OCI-LY7 (cell line): Measurements from ENCODE around the gene PRKG1. TPM values are rescaled to one million over a fixed set of nuclear protein-coding genes. Genes with fewer than 3 reads are reported as not detected.
"Not testable (repeated sequence)": the region's sequence is repeated elsewhere in the genome, so short reads cannot be mapped to it uniquely, and the experiment has no call there.

Source experiments
- BruUV-seq: library from RNA; stranded (reverse); fragments of 400-500 nt; replicated peaks from 2 replicates; lab custom pipeline; 2021; lab: Mats Ljungman, UMichigan
- CTCF ChIA-PET: fragments of 300-600 bp; sonication (Branson Sonifier 250); formaldehyde crosslinking; loops from one replicate; lab custom pipeline; 2022; ENCODE audit warnings: antibody characterized with exemption; ENCODE audit not compliant: unreplicated experiment; lab: Charles Lee
- POLR2A ChIA-PET: fragments of 300-600 bp; sonication (Branson Sonifier 250); formaldehyde crosslinking; loops from one replicate; lab custom pipeline; 2022; ENCODE audit warnings: antibody characterized with exemption; lab: Charles Lee
- DNase-seq: peaks from one replicate; pipeline ENCODE4 v3.0.0-alpha.2; 2015; ENCODE audit warnings: low spot score
- H2AFZ ChIP-seq: fragments of 200-600 bp; sonication (generic), shearing (Covaris generic); 2 replicates; pipeline ENCODE4 v1.6.1; 2014; ENCODE audit warnings: mild to moderate bottlenecking, antibody characterized with exemption, low read length, moderate library complexity
- H3K27ac ChIP-seq: fragments of 200-600 bp; sonication (generic); 2 replicates; pipeline ENCODE4 v1.5.1; 2014; ENCODE audit warnings: mixed run types, low read depth, mild to moderate bottlenecking, moderate library complexity, low read length, inconsistent platforms; ENCODE audit not compliant: poor library complexity, severe bottlenecking
- H3K36me3 ChIP-seq: fragments of 200-600 bp; sonication (generic); 2 replicates; pipeline ENCODE4 v1.6.1; 2014; ENCODE audit warnings: mild to moderate bottlenecking, antibody characterized with exemption, low read length, moderate library complexity, mixed read lengths; ENCODE audit not compliant: insufficient read depth
- H3K4me1 ChIP-seq: fragments of 200-600 bp; sonication (generic); 2 replicates; pipeline ENCODE4 v1.5.1; 2014; ENCODE audit warnings: mild to moderate bottlenecking, low read length; ENCODE audit not compliant: insufficient read depth, poor library complexity, severe bottlenecking
- H3K4me2 ChIP-seq: fragments of 200-600 bp; sonication (generic); 2 replicates; pipeline ENCODE4 v1.6.1; 2014; ENCODE audit warnings: mild to moderate bottlenecking, low read length
- H3K4me3 ChIP-seq: fragments of 200-600 bp; sonication (generic); 2 replicates; pipeline ENCODE4 v1.5.1; 2014; ENCODE audit warnings: mild to moderate bottlenecking, low read depth, low read length; ENCODE audit not compliant: poor library complexity, severe bottlenecking
- H3K79me2 ChIP-seq: fragments of 200-600 bp; sonication (generic); 2 replicates; pipeline ENCODE4 v1.6.1; 2016; ENCODE audit warnings: low read depth, mild to moderate bottlenecking, low read length, moderate library complexity, mixed read lengths; ENCODE audit not compliant: insufficient read depth
- H3K9me2 ChIP-seq: fragments of 200-600 bp; sonication (generic); 2 replicates; pipeline ENCODE4 v1.6.1; 2016; ENCODE audit warnings: mild to moderate bottlenecking, low read length, mixed read lengths; ENCODE audit not compliant: insufficient read depth
- H3K9me3 ChIP-seq: fragments of 200-600 bp; sonication (generic); 2 replicates; pipeline ENCODE4 v1.6.1; 2014; ENCODE audit warnings: mild to moderate bottlenecking, mixed run types, low read length, mixed read lengths
- H4K20me1 ChIP-seq: fragments of 200-600 bp; sonication (generic); 2 replicates; pipeline ENCODE4 v1.6.1; 2014; ENCODE audit warnings: mild to moderate bottlenecking, antibody characterized with exemption, low read length, moderate library complexity, mixed read lengths; ENCODE audit not compliant: insufficient read depth
- CTCF ChIP-seq: fragments of 200-600 bp; sonication (generic); conservative IDR thresholded peaks from 2 replicates; pipeline ENCODE4 v1.5.1; 2014; ENCODE audit warnings: mild to moderate bottlenecking, antibody characterized with exemption, low read length, moderate library complexity, mixed read lengths
- EZH2phosphoT487 ChIP-seq: fragments of 200-600 bp; sonication (generic); IDR thresholded peaks from 2 replicates; pipeline ENCODE4 v1.6.1; 2018; ENCODE audit warnings: low read depth, borderline replicate concordance, mild to moderate bottlenecking, mixed run types, antibody characterized with exemption, low read length, moderate library complexity, mixed read lengths
- intact Hi-C: fragments of 100-400 bp; cut with micrococcal nuclease; formaldehyde crosslinking; loops from one replicate; pipeline ENCODE4 v1.10.0; 2022; ENCODE audit not compliant: unreplicated experiment
- total RNA-seq, 2 experiments: library from RNA; depleted of rRNA in 1 of 2; stranded (reverse); fragments of >200 nt in 1 of 2; shearing (Covaris generic) in 1 of 2; gene quantifications; 2 replicates each; pipeline ENCODE4 v1.2.3, GENCODE V29; 2014 to 2022

PRKG1 gene
- total RNA-seq, 2 experiments from 2014 or later, result not detected

GRCh38 chr10:51272555-51272954, 198.3 kb downstream of the PRKG1 start:
- Histone ChIP-seq H3K27ac (no peak overlapping the region), H3K4me3 (no peak overlapping the region), H2AFZ (no peak overlapping the region), H3K79me2 (no peaks in the 10 kb centered on the region), H3K9me2 (no peaks in the 10 kb centered on the region), H3K4me1 (no peaks in the 10 kb centered on the region), H3K36me3 (no peaks in the 10 kb centered on the region), H4K20me1 (no peaks in the 10 kb centered on the region), H3K4me2 (no peak overlapping the region), H3K9me3 (no peaks in the 10 kb centered on the region)
- DNase-seq, result no peak
- intact Hi-C loops, result no loop called here
- no peak for TF ChIP-seq EZH2phosphoT487
- POLR2A ChIA-PET, result no interaction called here
- no TSS peak for BruUV-seq
- CTCF ChIA-PET, result no interaction called here

GRCh38 chr10:51273574-51273973, 199.3 kb downstream of the PRKG1 start:
- no TSS peak for BruUV-seq
- CTCF ChIA-PET, result no interaction called here

GRCh38 chr10:51276097-51276496, 201.8 kb downstream of the PRKG1 start:
- DNase-seq, H3K9me3 ChIP-seq, H3K9me2 ChIP-seq, H2AFZ ChIP-seq, intact Hi-C loops, POLR2A ChIA-PET, BruUV-seq, H3K4me1 ChIP-seq, H3K4me2 ChIP-seq, H3K27ac ChIP-seq, H3K36me3 ChIP-seq, H4K20me1 ChIP-seq, H3K79me2 ChIP-seq, H3K4me3 ChIP-seq, CTCF ChIA-PET: not testable (repeated sequence)

More at GRCh38 chr10:51273574-51273973, 199.3 kb downstream of the PRKG1 start:
- Histone ChIP-seq H3K9me3 (no peaks in the 10 kb centered on the region), H3K79me2 (no peaks in the 10 kb centered on the region), H3K27ac (no peak overlapping the region), H2AFZ (no peak overlapping the region), H3K36me3 (no peaks in the 10 kb centered on the region), H4K20me1 (no peaks in the 10 kb centered on the region), H3K4me2 (no peak overlapping the region), H3K4me3 (no peak overlapping the region), H3K9me2 (no peaks in the 10 kb centered on the region), H3K4me1 (no peaks in the 10 kb centered on the region)
- no peak for TF ChIP-seq CTCF
- POLR2A ChIA-PET, result no interaction called here
- intact Hi-C loops, result no loop called here
- DNase-seq, result no peak

GRCh38 chr10:51281387-51281786, 207.1 kb downstream of the PRKG1 start:
- H3K36me3 ChIP-seq, H3K9me3 ChIP-seq, H3K9me2 ChIP-seq, DNase-seq, H3K27ac ChIP-seq, H3K4me3 ChIP-seq, POLR2A ChIA-PET, BruUV-seq, H3K4me1 ChIP-seq, H3K79me2 ChIP-seq, CTCF ChIA-PET, H3K4me2 ChIP-seq, H2AFZ ChIP-seq, H4K20me1 ChIP-seq, intact Hi-C loops: not testable (repeated sequence)
